DLD1 (cell line): ENCODE results near the gene RAB22A.

Source experiments
- in situ Hi-C: cut with HindIII; loops from 2 replicates; pipeline ENCODE4 v1.10.0; 2017; ENCODE audit warnings: low sequenced_read_pairs

The RAB22A gene

GRCh38 chr20:58382096-58382495 lies 72.6 kb downstream of the RAB22A start:
- in situ Hi-C loops, result no loop called here

GRCh38 chr20:58384821-58385220 lies 75.3 kb downstream of the RAB22A start:
- in situ Hi-C loops, result no loop called here

GRCh38 chr20:58388028-58388601 lies 78.6 kb downstream of the RAB22A start:
- in situ Hi-C loops, result no loop called here

- in situ Hi-C loops, result no loop called here
Observed at GRCh38 chr20:58388882-58389323, 79.4 kb downstream of the RAB22A start, which contains the start of gene VAPB. Gene VAPB (plus strand): TSS chr20:58389229. CDS start chr20:58389460, 231 bp downstream.

- in situ Hi-C loops, result no loop called here
Observed at GRCh38 chr20:58389324-58389967, 79.9 kb downstream of the RAB22A start.

GRCh38 chr20:58389968-58390658 lies 80.6 kb downstream of the RAB22A start:
- in situ Hi-C loops, result no loop called here

GRCh38 chr20:58390659-58391035 lies 81.1 kb downstream of the RAB22A start:
- in situ Hi-C loops, result no loop called here

- in situ Hi-C loops, result no loop called here
Observed at GRCh38 chr20:58392286-58392685, 82.8 kb downstream of the RAB22A start.

GRCh38 chr20:58393299-58393698 lies 83.8 kb downstream of the RAB22A start:
- in situ Hi-C loops, result no loop called here

- in situ Hi-C loops, result no loop called here
Observed at GRCh38 chr20:58394801-58395200, 85.3 kb downstream of the RAB22A start.

GRCh38 chr20:58395604-58396003 lies 86.1 kb downstream of the RAB22A start:
- in situ Hi-C loops, result no loop called here

- in situ Hi-C loops, result no loop called here
Observed at GRCh38 chr20:58397429-58397828, 87.9 kb downstream of the RAB22A start.

GRCh38 chr20:58398254-58398653 lies 88.7 kb downstream of the RAB22A start:
- in situ Hi-C loops, result no loop called here

GRCh38 chr20:58399926-58400325 lies 90.4 kb downstream of the RAB22A start:
- in situ Hi-C loops, result loop anchor here (25.0 kb wide), 1 partner anchor 163 kb away; the partner anchor contains the start of gene ANKRD60

GRCh38 chr20:58401162-58401561 lies 91.6 kb downstream of the RAB22A start:
- in situ Hi-C loops, result loop anchor here (25.0 kb wide), 1 partner anchor 164 kb away; the partner anchor contains the start of gene ANKRD60

- in situ Hi-C loops, result loop anchor here (25.0 kb wide), 1 partner anchor 165 kb away; the partner anchor contains the start of gene ANKRD60
Observed at GRCh38 chr20:58402305-58402704, 92.8 kb downstream of the RAB22A start.

GRCh38 chr20:58402827-58403226 lies 93.3 kb downstream of the RAB22A start:
- in situ Hi-C loops, result loop anchor here (25.0 kb wide), 1 partner anchor 166 kb away; the partner anchor contains the start of gene ANKRD60

GRCh38 chr20:58403272-58403671 lies 93.8 kb downstream of the RAB22A start:
- in situ Hi-C loops, result loop anchor here (25.0 kb wide), 1 partner anchor 166 kb away; the partner anchor contains the start of gene ANKRD60

GRCh38 chr20:58405504-58406291 lies 96.2 kb downstream of the RAB22A start:
- in situ Hi-C loops, result loop anchor here (25.0 kb wide), 1 partner anchor 168 kb away; the partner anchor contains the start of gene ANKRD60

GRCh38 chr20:58406422-58407001 lies 97.0 kb downstream of the RAB22A start:
- in situ Hi-C loops, result loop anchor here (25.0 kb wide), 1 partner anchor 169 kb away; the partner anchor contains the start of gene ANKRD60
